Measurements from ENCODE around the gene CLCN7. TPM values are rescaled to one million over a fixed set of nuclear protein-coding genes. Genes with fewer than 3 reads are reported as not detected.
A peak's percentile ranks its signal among the peaks of the same experiment; 100 is the strongest.

The CLCN7 gene
- total RNA-seq, 4 donors from 2014 or later, result 57.6 to 171 (median 95.0) TPM

GRCh38 chr16:1416521-1416941, 58.3 kb downstream of the CLCN7 start:
- intact Hi-C loops (cut with DNase I; ENCODE audit: low total_unique reads) (no loop called here), in situ Hi-C loops (cut with MboI; ENCODE audit: low pct_ligation_motif_present in 1 of 4, low pct_unique_long_range_greater_than_20kb in 1 of 4, low sequenced_read_pairs in 3 of 4) (no loop called here)
- DNase-seq, result no peak
- H3K9me3 ChIP-seq, result no peaks in the 10 kb centered on the region
- peaks cover 7 to 43% (median 26%) of the 10 kb centered on the region in 4 donors for H3K4me1 ChIP-seq
- H3K36me3 ChIP-seq, result no peaks in the 10 kb centered on the region
- H3K27me3 ChIP-seq, result no peaks in the 10 kb centered on the region
- TF ChIP-seq POLR2AphosphoS5 (IDR thresholded peaks at IDR 0.05), result no peak
- TF ChIP-seq CTCF (IDR thresholded peaks at IDR 0.05), result no peak
- no peak for TF ChIP-seq POLR2A (IDR thresholded peaks at IDR 0.05)
- TF ChIP-seq EP300 (IDR thresholded peaks at IDR 0.05; ENCODE audit: low read depth), result no peak
- WGBS, 2 donors (ENCODE audit: low coverage in 1 of 2), result 29 to 72% methylated on average over 1 to 3 of the region's 3 CpGs
- H3K4me3 ChIP-seq, result no peak overlapping the region
- H3K27ac ChIP-seq, result peak overlapping the region in 3 of 4 donors; percentile 26 to 31 (median 29)

- no peaks in the 10 kb centered on the region for H3K9me3 ChIP-seq
- peak within 1 kb of the TSS; percentile 86 to 98 (median 92) for H3K4me3 ChIP-seq
- DNase-seq, result peak; percentile 85
- H3K27me3 ChIP-seq, result no peaks in the 10 kb centered on the region
- in situ Hi-C loops (cut with MboI; ENCODE audit: low pct_ligation_motif_present in 1 of 4, low pct_unique_long_range_greater_than_20kb in 1 of 4, low sequenced_read_pairs in 3 of 4), result no loop called here
- WGBS, 2 donors (ENCODE audit: low coverage in 1 of 2), result 3% methylated on average over 17 of the region's 72 CpGs; no CpG with 5 or more reads in 1 of the 2 donors
- peak within 1 kb of the TSS; percentile 86 to 96 (median 92) for H3K27ac ChIP-seq
- TF ChIP-seq CTCF (IDR thresholded peaks at IDR 0.05) (no peak), POLR2A (IDR thresholded peaks at IDR 0.05) (no peak), EP300 (IDR thresholded peaks at IDR 0.05; ENCODE audit: low read depth) (no peak), POLR2AphosphoS5 (IDR thresholded peaks at IDR 0.05) (no peak)
- intact Hi-C loops (cut with DNase I; ENCODE audit: low total_unique reads), result no loop called here
- H3K4me1 ChIP-seq, result peaks cover 4 to 34% (median 17%) of the 10 kb centered on the region in 4 donors
- H3K36me3 ChIP-seq, result no peaks in the 10 kb centered on the region
These were observed 60.1 kb downstream of the CLCN7 start, which contains the start of gene UNKL for GRCh38 chr16:1414532-1415260. Gene UNKL, minus strand, starts transcription at chr16:1414704. Its CDS starts 13 bp downstream, at chr16:1414691.

- 3 to 30% methylated on average over 2 to 77 of the region's 85 CpGs for WGBS, 2 donors (ENCODE audit: low coverage in 1 of 2)
- Histone ChIP-seq H3K4me1 (peaks cover 0 to 26% (median 11%) of the 10 kb centered on the region in 4 donors), H3K9me3 (no peaks in the 10 kb centered on the region), H3K36me3 (no peaks in the 10 kb centered on the region), H3K27me3 (no peaks in the 10 kb centered on the region), H3K4me3 (peak overlapping the region; percentile 86 to 98 (median 92)), H3K27ac (peak overlapping the region; percentile 86 to 93 (median 91))
- in situ Hi-C loops (cut with MboI; ENCODE audit: low pct_ligation_motif_present in 1 of 4, low pct_unique_long_range_greater_than_20kb in 1 of 4, low sequenced_read_pairs in 3 of 4) (no loop called here), intact Hi-C loops (cut with DNase I; ENCODE audit: low total_unique reads) (no loop called here)
- DNase-seq, result peak; percentile 67
- peak; percentile 14 for TF ChIP-seq POLR2A (IDR thresholded peaks at IDR 0.05)
- TF ChIP-seq POLR2AphosphoS5 (IDR thresholded peaks at IDR 0.05), result peak in 1 of 3 donors; percentile 38
- peak; percentile 63 to 70 (median 68) for TF ChIP-seq CTCF (IDR thresholded peaks at IDR 0.05)
- TF ChIP-seq EP300 (IDR thresholded peaks at IDR 0.05; ENCODE audit: low read depth), result no peak
These were observed 60.9 kb downstream of the CLCN7 start for GRCh38 chr16:1413684-1414531.

DNA sequence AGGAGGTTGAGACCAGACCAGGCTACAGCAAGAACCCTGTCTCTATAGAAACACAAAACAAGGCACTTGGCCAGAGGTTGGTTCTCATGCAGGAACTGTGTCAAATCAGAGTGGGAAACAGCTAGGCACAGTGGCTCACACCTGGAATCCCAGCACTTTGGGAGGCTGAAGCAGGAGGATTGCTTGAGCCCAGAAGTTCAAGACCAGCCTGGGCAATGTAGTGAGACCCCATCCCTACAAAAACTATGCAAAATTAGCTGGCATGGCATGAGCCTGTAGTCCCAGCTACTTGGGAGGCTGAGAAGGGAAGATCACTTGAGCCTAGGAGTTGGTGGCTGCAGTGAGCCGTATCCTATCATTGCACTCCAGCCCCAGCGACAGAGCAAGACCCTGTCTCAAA, 62.0 kb downstream of the CLCN7 start:
- Histone ChIP-seq H3K4me1 (peaks cover 5 to 28% (median 18%) of the 10 kb centered on the region in 4 donors), H3K9me3 (no peaks in the 10 kb centered on the region), H3K27me3 (no peaks in the 10 kb centered on the region), H3K36me3 (no peaks in the 10 kb centered on the region), H3K4me3 (no peak overlapping the region), H3K27ac (no peak overlapping the region)
- in situ Hi-C loops (cut with MboI; ENCODE audit: low pct_ligation_motif_present in 1 of 4, low pct_unique_long_range_greater_than_20kb in 1 of 4, low sequenced_read_pairs in 3 of 4) (no loop called here), intact Hi-C loops (cut with DNase I; ENCODE audit: low total_unique reads) (no loop called here)
- TF ChIP-seq POLR2A (IDR thresholded peaks at IDR 0.05), result no peak
- no peak for TF ChIP-seq EP300 (IDR thresholded peaks at IDR 0.05; ENCODE audit: low read depth)
- no peak for TF ChIP-seq CTCF (IDR thresholded peaks at IDR 0.05)
- no peak for TF ChIP-seq POLR2AphosphoS5 (IDR thresholded peaks at IDR 0.05)
- no peak for DNase-seq
- 100% methylated on average over 2 of the region's 2 CpGs; no CpG with 5 or more reads in 1 of the 2 donors for WGBS, 2 donors (ENCODE audit: low coverage in 1 of 2)
